Measurements from ENCODE around the gene PTPN7.
"Not testable (repeated sequence)": the region's sequence is repeated elsewhere in the genome, so short reads cannot be mapped to it uniquely, and the experiment has no call there.

The PTPN7 gene

GRCh38 chr1:202123336-202123813 is 37.0 kb downstream of the PTPN7 start:
- ATAC-seq, result no peak
- Mint-ChIP-seq H3K27ac (peak overlapping the region in 1 of 2 donors; percentile 67), H3K27me3 (peaks cover 25% of the 10 kb centered on the region), H3K4me1 (no peaks in the 10 kb centered on the region), H3K4me3 (no peak overlapping the region), H3K9me3 (no peaks in the 10 kb centered on the region)
- DNase-seq, result no peak

GRCh38 chr1:202122639-202123335 is 37.6 kb downstream of the PTPN7 start, which contains the start of gene GPR37L1:
TSS of gene GPR37L1 (plus strand) at chr1:202122917. CDS start at chr1:202122964, 47 bp downstream.
- no peaks in the 10 kb centered on the region for H3K4me1 Mint-ChIP-seq
- no peak within 1 kb of the TSS for H3K4me3 Mint-ChIP-seq
- DNase-seq (no peak), ATAC-seq (no peak)
- H3K9me3 Mint-ChIP-seq, result no peaks in the 10 kb centered on the region
- H3K27me3 Mint-ChIP-seq, result peaks cover 25% of the 10 kb centered on the region
- H3K27ac Mint-ChIP-seq, result peak within 1 kb of the TSS in 1 of 2 donors; percentile 67

GRCh38 chr1:202121006-202121405 is 39.4 kb downstream of the PTPN7 start:
- no peak overlapping the region for H3K4me3 Mint-ChIP-seq
- no peak for DNase-seq
- no peak for ATAC-seq
- H3K27ac Mint-ChIP-seq, result no peak overlapping the region
- H3K9me3 Mint-ChIP-seq, result no peaks in the 10 kb centered on the region
- H3K27me3 Mint-ChIP-seq, result peaks cover 19% of the 10 kb centered on the region
- H3K4me1 Mint-ChIP-seq, result no peaks in the 10 kb centered on the region

GRCh38 chr1:202117898-202118371 is 42.5 kb downstream of the PTPN7 start:
- no peaks in the 10 kb centered on the region for H3K4me1 Mint-ChIP-seq
- DNase-seq (no peak), ATAC-seq (no peak)
- peaks cover 20% of the 10 kb centered on the region for H3K27me3 Mint-ChIP-seq
- H3K27ac Mint-ChIP-seq, result peak overlapping the region in 1 of 2 donors; percentile 19
- H3K9me3 Mint-ChIP-seq, result no peaks in the 10 kb centered on the region
- H3K4me3 Mint-ChIP-seq, result no peak overlapping the region

GRCh38 chr1:202116287-202116686 is 44.1 kb downstream of the PTPN7 start:
- Mint-ChIP-seq H3K27me3 (peaks cover 11% of the 10 kb centered on the region), H3K9me3 (no peaks in the 10 kb centered on the region), H3K27ac (no peak overlapping the region), H3K4me1 (no peaks in the 10 kb centered on the region), H3K4me3 (no peak overlapping the region)
- DNase-seq (no peak), ATAC-seq (no peak)

- Mint-ChIP-seq H3K4me3 (no peak overlapping the region), H3K27ac (peak overlapping the region in 1 of 2 donors; percentile 45), H3K4me1 (no peaks in the 10 kb centered on the region), H3K9me3 (no peaks in the 10 kb centered on the region), H3K27me3 (peaks cover 8% of the 10 kb centered on the region)
- DNase-seq (no peak), ATAC-seq (peak; percentile 49)
These were observed 46.6 kb downstream of the PTPN7 start for GRCh38 chr1:202113690-202114300.

- Mint-ChIP-seq H3K4me1 (no peaks in the 10 kb centered on the region), H3K27ac (peak overlapping the region in 1 of 2 donors; percentile 45), H3K27me3 (peaks cover 8% of the 10 kb centered on the region), H3K4me3 (no peak overlapping the region), H3K9me3 (no peaks in the 10 kb centered on the region)
- ATAC-seq (no peak), DNase-seq (no peak)
These were observed 47.3 kb downstream of the PTPN7 start for GRCh38 chr1:202112859-202113689.

GRCh38 chr1:202111589-202111988 is 48.8 kb downstream of the PTPN7 start:
- not testable (repeated sequence) for H3K27ac Mint-ChIP-seq, H3K9me3 Mint-ChIP-seq, DNase-seq, ATAC-seq, H3K27me3 Mint-ChIP-seq, H3K4me3 Mint-ChIP-seq, H3K4me1 Mint-ChIP-seq

- H3K9me3 Mint-ChIP-seq, result no peaks in the 10 kb centered on the region
- no peak overlapping the region for H3K27ac Mint-ChIP-seq
- peaks cover 8% of the 10 kb centered on the region for H3K27me3 Mint-ChIP-seq
- no peak overlapping the region for H3K4me3 Mint-ChIP-seq
- no peak for ATAC-seq
- DNase-seq, result no peak
- H3K4me1 Mint-ChIP-seq, result no peaks in the 10 kb centered on the region
These were observed 49.4 kb downstream of the PTPN7 start for GRCh38 chr1:202110977-202111376.

- Mint-ChIP-seq H3K27me3 (no peaks in the 10 kb centered on the region), H3K9me3 (no peaks in the 10 kb centered on the region), H3K4me1 (no peaks in the 10 kb centered on the region), H3K27ac (no peak overlapping the region), H3K4me3 (no peak overlapping the region)
- ATAC-seq (no peak), DNase-seq (no peak)
These were observed 52.3 kb downstream of the PTPN7 start for GRCh38 chr1:202107801-202108731.

GRCh38 chr1:202107321-202107761 is 53.1 kb downstream of the PTPN7 start:
- no peak for DNase-seq
- Mint-ChIP-seq H3K4me1 (no peaks in the 10 kb centered on the region), H3K27me3 (no peaks in the 10 kb centered on the region), H3K4me3 (no peak overlapping the region), H3K27ac (no peak overlapping the region), H3K9me3 (no peaks in the 10 kb centered on the region)
- ATAC-seq, result no peak

- DNase-seq, result no peak
- no peaks in the 10 kb centered on the region for H3K9me3 Mint-ChIP-seq
- H3K27ac Mint-ChIP-seq, result peak overlapping the region in 1 of 2 donors; percentile 82
- H3K4me1 Mint-ChIP-seq, result no peaks in the 10 kb centered on the region
- H3K27me3 Mint-ChIP-seq, result no peaks in the 10 kb centered on the region
- H3K4me3 Mint-ChIP-seq, result no peak overlapping the region
- peak; percentile 20 for ATAC-seq
These were observed 53.8 kb downstream of the PTPN7 start for GRCh38 chr1:202106340-202107254.

- no peak overlapping the region for H3K4me3 Mint-ChIP-seq
- DNase-seq (no peak), ATAC-seq (no peak)
- no peak overlapping the region for H3K27ac Mint-ChIP-seq
- H3K9me3 Mint-ChIP-seq, result no peaks in the 10 kb centered on the region
- H3K4me1 Mint-ChIP-seq, result no peaks in the 10 kb centered on the region
- H3K27me3 Mint-ChIP-seq, result no peaks in the 10 kb centered on the region
These were observed 54.6 kb downstream of the PTPN7 start for GRCh38 chr1:202105571-202106339.

All from stimulated activated naive CD8-positive, alpha-beta T cell treated with anti-CD3 and anti-CD28 coated beads, Interleukin-15, amount 100 ng/mL, for 72 hours (primary cell).